SKM-1 treated with dmso at 0.1 percent for 144 hours (cell line): ENCODE measurements around the gene NXT1.

Experiments used
- DNase-seq: peaks from one replicate; lab custom pipeline; 2025; ENCODE audit not compliant: unreplicated experiment; lab: John Stamatoyannopoulos, UW

NXT1 gene

DNA sequence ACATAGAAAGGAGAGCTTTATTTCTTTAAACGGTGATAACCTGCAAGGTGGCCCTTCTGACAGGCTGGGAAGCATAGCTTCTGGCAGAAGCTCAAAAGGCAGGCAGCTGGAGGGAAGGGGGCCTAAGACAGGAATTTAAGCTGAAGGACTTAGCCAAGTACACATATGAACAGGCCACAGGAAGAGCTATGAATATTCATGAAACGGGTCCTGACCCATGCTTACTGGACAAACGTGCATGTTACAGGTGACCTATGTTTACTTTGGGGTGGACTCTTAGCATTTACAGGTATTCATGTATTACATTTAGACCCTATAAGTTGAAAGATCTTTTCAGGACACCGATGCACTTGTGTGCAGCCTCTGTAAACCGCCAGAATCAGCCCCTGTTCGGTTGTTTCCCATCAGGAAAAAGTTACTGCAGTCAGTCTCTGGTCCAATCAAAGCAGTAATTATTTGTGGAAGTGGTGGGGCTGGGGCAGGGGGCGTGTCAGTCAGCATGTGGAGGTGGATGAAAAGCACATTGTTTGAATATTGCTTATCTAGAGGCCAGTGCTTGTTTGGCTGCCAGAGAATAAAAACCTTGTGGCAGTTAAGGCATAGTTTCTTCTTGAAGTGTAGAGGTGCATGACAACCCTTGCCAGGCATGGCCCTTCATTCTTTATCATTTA, 8.5 kb downstream of the NXT1 start:
- DNase-seq = no peak

DNA sequence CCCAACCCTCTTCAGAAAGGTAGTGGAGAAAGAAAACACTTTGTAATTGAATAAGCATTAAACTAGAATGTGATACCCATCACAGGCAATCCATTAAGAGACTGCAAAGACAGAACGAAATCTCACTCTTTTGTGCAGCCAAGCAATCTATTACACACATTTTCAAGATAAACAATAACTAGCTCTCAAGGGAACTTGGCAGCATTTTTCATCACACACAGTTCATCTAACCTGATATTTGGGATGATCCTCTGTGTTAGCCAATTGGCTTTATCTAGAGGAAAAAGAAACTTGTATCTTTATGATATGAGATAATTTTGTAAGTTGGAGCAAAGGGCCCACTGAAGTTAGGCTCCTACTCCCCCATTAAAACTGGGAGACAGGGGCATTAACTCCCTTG, 9.9 kb downstream of the NXT1 start:
- no peak for DNase-seq

DNA sequence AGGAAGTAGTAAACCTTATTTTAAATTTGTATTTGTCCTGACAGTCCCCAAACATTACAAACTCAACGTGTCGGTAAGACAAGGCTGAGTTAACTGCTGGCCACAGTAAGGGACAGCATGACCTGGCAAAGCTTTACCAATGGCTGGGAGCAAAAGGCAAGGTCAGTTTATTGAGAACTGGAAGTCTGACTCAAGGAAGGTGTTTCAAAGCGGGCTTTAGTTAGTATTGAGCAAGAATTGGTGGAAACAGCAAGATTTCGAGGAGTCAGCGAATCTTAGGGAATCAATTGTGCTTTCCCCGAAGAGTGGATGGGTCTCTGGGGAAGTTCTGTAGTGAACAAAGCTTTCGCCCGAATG, 10.5 kb downstream of the NXT1 start:
- DNase-seq = peak; percentile 20

GRCh38 chr20:23361476-23362391, 11.1 kb downstream of the NXT1 start, which contains the start of gene GZF1:
Gene GZF1, plus strand, starts transcription at chr20:23362182. Its CDS starts 2,202 bp downstream, at chr20:23364384.
- peak; percentile 95 for DNase-seq

DNA sequence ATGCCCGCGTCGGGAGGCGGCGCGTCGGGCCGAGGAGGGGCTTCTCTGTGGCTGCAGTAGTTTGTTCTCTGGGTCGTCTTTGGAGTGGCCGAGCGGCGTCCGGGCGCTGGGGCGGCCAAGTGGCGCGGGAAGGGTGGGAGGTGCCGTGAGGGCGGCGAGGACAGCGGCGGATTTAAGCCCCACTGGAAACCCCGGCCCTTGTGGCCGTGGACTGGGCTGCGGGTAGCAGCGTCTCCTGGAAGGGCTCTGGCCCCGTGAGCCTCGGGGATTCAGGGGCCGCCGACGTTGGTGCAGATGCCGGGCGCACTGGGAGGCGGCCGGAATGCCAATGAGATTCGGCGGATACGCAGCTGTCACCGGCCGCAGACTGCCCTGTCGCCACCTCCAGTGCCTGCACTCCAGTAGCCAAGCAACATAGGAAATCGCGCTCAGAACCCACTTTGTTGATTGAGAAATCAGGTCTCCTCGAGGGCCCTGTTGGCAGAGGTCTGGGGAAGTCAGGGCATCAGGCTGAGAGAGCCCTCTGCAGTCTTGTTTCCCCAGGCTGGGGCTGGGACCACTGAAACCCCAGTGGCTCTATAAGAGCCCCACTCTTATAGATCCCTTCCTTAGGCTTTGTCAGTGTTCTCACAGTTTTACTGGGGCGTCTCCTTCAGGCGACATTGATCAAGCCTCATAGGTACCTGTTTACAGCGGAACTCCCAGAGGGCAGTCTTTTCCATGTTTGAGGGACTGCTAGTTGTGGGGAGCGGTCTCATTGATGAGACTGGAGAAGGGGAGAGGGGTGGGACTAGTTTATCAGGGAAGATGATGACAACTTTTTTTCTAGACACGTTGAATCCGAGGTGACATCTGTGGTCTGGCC, 12.0 kb downstream of the NXT1 start:
- DNase-seq = peak; percentile 33

DNA sequence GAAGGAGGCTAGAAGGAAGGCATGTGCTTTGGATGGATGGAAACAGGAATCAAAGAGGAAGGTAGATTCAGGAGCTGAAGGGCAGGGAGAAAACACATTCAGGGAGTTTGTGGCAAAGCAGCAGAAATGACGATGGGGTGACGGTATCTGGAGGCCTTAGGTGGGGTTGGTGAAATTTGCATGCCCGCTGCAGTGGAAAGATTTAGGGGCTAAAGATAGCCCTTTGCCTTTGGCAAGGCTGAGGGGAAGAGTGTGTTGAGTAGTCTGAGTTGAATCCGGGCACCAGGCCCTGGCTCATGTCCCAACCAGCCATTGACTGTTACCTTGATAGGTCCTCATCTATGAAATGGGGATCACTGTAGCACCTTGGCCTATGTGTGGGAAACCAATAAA, 12.7 kb downstream of the NXT1 start:
- DNase-seq = no peak

GRCh38 chr20:23365390-23366165, 15.0 kb downstream of the NXT1 start:
- DNase-seq = no peak

DNA sequence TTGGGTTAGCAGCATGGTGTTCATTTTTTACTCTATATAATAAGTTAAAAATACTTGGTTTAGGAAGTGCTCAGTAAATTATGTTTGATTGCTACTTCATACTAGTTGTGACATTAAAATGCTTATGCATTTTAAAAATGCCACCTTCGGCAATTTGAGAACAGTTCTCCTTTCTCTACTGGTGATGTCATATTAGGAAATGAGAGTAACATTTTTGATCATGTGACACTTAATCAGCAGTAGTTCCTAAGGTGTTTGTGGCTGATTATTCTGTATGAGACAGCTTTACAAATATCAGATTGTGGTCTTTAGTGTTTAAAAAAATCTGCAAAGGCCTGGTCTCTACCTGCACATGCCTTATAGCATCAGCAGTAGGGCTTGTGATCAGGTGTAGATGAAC, 15.8 kb downstream of the NXT1 start:
- no peak for DNase-seq

- DNase-seq = no peak
These were observed 17.2 kb downstream of the NXT1 start for GRCh38 chr20:23367770-23368169.

DNA sequence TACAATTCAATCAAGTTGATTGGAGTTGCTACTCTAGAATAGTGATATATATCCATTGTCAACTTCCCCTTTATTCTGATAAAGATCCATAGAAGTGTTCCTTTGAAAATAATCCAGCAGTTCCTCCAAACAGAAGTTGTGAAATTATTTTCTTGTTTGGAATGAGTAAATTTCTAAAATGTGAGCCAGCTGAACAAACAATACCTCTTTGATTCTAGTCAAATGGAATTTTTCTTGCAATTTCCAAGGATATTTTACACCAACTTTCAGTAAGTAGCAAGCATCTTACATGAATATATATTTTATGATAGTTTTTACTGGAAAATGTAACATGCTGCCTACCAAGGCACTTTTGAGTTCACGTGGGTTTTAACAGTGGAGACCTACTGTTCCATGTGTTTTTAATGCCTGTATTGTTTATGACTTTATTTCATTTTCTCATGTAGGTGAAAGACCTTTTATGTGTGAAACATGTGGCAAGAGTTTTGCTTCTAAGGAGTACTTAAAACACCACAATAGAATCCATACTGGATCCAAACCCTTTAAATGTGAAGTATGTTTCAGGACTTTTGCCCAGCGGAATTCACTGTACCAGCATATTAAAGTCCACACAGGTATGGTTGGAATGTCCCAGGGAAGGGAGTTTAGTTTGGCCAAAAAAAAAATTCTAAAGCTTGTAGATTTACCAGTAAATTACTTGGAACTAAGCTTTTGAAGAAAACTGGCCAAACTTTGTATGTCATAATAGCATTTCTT, 17.9 kb downstream of the NXT1 start:
- DNase-seq = no peak

GRCh38 chr20:23369072-23369823, 18.7 kb downstream of the NXT1 start:
- no peak for DNase-seq

GRCh38 chr20:23370274-23370673, 19.7 kb downstream of the NXT1 start:
- no peak for DNase-seq

DNA sequence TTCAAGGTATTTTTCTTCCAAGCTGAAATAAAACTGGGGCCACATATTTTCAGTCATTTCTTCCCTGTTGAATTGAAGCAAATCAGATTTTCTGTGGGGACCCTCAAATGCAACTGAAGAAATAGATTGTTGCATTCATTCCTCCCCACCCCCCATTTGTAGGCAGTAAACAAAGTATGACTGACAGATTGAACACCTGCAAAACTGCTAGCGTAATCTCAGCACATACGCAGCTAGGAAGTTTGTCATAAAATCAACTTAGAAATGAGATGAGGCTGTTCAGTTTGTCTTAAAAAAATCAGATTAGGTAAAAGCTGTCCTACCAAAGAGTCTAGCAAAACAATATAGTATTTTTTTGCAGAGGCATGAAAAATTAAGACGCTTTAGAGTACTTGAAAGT, 20.3 kb downstream of the NXT1 start:
- DNase-seq = no peak

DNA sequence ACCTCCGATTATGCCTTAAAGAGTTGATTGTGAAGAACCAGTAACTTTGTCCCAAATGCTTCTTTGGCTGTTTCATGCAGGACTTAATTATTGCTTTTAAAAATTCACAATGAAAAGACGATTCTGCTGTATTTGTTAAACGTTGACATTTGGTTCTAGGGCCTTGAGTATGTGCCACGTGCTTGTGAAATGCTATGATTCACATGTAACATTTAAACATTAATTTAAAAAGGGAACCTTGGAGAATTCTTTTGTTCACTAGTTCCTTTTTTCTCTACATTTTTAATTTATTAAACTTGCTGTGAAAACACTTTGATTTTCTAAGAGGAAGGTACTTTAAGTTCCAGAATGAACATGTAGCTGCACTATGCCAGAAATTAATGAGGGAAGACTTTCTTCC, 20.9 kb downstream of the NXT1 start:
- DNase-seq = no peak

- no peak for DNase-seq
These were observed 23.9 kb downstream of the NXT1 start for GRCh38 chr20:23374441-23374840.

DNA sequence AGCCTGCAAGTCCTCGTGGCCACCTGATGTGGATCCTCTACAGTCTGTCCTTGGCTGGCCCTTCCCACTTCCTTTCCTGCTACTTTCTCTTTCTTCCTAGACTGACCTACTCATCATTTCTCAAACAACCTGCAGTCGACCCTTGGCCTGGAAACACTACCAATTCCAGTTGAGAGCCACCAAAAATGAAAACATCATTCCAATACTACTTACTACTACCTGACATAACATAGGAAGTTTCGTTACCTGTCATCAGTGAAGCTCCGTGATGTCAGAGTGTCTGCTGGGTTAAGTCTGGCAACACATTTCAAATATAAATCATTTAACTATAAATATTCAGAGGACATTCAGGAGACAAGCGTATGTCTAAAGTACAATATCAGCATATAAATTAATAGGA, 25.2 kb downstream of the NXT1 start:
- DNase-seq = no peak

GRCh38 chr20:23379772-23380171, 29.2 kb downstream of the NXT1 start:
- DNase-seq = no peak

DNA sequence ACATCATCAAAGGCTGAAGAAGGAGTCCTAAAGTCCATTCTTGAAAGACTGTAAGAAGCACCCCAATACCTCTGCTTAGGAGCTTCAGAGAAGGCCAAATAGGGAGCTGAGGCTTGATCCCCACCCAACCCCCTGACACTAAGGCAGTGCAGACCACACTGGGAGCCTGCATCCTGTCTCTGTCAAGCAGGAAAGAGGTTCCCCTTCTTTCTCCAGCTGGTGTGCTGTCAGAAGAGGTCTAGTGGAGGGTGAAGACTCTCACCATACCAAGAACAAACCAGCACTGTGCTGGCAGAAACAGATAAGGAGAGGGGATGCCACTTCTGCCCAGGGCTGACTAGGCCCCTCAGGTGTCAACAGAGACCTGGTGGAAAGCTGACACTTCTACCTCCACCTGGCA, 31.3 kb downstream of the NXT1 start:
- no peak for DNase-seq
